Cardiac muscle cell (in vitro differentiated cells and primary cell): ENCODE data around the gene SAMSN1. TPM values are rescaled to one million over a fixed set of nuclear protein-coding genes. Genes with fewer than 3 reads are reported as not detected.
"Not testable (repeated sequence)": the region's sequence is repeated elsewhere in the genome, so short reads cannot be mapped to it uniquely, and the experiment has no call there.

Source experiments
- DNase-seq, 2 donors: peaks; one replicate each; pipeline versions ENCODE4 v3.0.0 to v3.0.0-alpha.2; 2010 to 2017; ENCODE audit warnings: low read depth in 1 of 2, low spot score in 1 of 2
- H3K27ac ChIP-seq: fragments of 200-600 bp; sonication (generic); 2 replicates; pipeline ENCODE4 v1.5.1; 2016
- H3K27me3 ChIP-seq: fragments of 200-600 bp; sonication (generic); 2 replicates; pipeline ENCODE4 v1.6.0; 2016; ENCODE audit warnings: control low read depth
- H3K36me3 ChIP-seq: fragments of 200-600 bp; sonication (generic); 2 replicates; pipeline ENCODE4 v1.5.1; 2016; ENCODE audit warnings: control low read depth
- H3K4me1 ChIP-seq: fragments of 200-600 bp; sonication (generic); 2 replicates; pipeline ENCODE4 v1.8.1; 2017; ENCODE audit warnings: low read depth, mild to moderate bottlenecking, mixed run types
- H3K4me3 ChIP-seq: fragments of 200-600 bp; sonication (generic); 2 replicates; pipeline ENCODE4 v1.5.1; 2016; ENCODE audit warnings: mild to moderate bottlenecking
- H3K9me3 ChIP-seq: fragments of 200-600 bp; sonication (generic); 2 replicates; pipeline ENCODE4 v1.5.1; 2017; ENCODE audit warnings: low read depth, mild to moderate bottlenecking, control low read depth
- polyA plus RNA-seq: library from polyadenylated mRNA; unstranded; fragments of >200 nt; fragmentation: Nextera tagmentation; extraction: Ambion mirVana; gene quantifications from 2 replicates; pipeline ENCODE4 v1.2.1, GENCODE V29; 2016
- total RNA-seq: library from RNA; depleted of rRNA; stranded (reverse); fragments of >200 nt; gene quantifications from 2 replicates; pipeline ENCODE4 v1.2.3, GENCODE V29; 2016
- TF ChIP-seq, protein P1 (sequence below): IDR thresholded peaks from 2 replicates; pipeline ENCODE4 v1.5.1; 2012; ENCODE audit warnings: low read depth, mild to moderate bottlenecking, low read length

Gene SAMSN1
- total and polyA plus RNA-seq, 2 experiments from 2014 or later = 0.42 to 1.0 TPM

DNA sequence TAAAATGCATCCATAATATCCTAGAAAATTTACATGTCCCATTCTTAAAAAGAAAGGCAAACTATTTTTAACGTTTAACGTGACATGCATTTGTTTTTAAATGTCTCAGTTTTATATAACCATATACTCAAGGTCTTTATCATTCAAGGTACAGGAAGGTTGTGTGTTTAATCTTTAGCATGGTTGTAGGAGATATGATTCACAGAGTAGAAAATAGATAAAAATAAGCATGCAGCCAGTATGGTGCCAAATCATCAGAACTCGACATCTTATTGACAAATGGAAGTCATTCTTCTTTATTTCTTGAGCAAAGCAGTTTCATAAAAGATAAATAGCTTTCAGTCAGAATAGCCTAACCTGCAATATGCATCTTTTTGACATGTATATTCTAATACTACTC, 51.0 kb downstream of the SAMSN1 start:
- TF ChIP-seq, protein P1, sequence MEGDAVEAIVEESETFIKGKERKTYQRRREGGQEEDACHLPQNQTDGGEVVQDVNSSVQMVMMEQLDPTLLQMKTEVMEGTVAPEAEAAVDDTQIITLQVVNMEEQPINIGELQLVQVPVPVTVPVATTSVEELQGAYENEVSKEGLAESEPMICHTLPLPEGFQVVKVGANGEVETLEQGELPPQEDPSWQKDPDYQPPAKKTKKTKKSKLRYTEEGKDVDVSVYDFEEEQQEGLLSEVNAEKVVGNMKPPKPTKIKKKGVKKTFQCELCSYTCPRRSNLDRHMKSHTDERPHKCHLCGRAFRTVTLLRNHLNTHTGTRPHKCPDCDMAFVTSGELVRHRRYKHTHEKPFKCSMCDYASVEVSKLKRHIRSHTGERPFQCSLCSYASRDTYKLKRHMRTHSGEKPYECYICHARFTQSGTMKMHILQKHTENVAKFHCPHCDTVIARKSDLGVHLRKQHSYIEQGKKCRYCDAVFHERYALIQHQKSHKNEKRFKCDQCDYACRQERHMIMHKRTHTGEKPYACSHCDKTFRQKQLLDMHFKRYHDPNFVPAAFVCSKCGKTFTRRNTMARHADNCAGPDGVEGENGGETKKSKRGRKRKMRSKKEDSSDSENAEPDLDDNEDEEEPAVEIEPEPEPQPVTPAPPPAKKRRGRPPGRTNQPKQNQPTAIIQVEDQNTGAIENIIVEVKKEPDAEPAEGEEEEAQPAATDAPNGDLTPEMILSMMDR = no peak
- H3K27ac ChIP-seq = no peak overlapping the region
- no peaks in the 10 kb centered on the region for H3K27me3 ChIP-seq
- H3K4me3 ChIP-seq = no peak overlapping the region
- no peak for DNase-seq
- no peaks in the 10 kb centered on the region for H3K9me3 ChIP-seq
- H3K36me3 ChIP-seq = no peaks in the 10 kb centered on the region
- no peaks in the 10 kb centered on the region for H3K4me1 ChIP-seq

DNA sequence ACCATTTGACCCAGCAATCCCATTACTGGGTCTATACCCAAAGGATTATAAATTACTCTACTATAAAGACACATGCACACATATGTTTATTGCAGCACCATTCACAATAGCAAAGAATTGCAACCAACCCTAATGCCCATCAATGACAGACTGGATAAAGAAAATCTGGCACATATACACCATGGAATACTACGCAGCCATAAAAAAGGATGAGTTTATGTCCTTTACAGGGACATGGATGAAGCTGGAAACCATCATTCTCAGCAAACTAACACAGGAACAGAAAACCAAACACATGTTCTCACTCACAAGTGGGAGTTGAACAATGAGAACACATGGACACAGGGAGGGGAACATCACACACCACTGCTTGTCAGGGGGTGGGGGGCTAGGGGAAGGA, 51.9 kb downstream of the SAMSN1 start:
- H3K27me3 ChIP-seq, H3K4me3 ChIP-seq, H3K4me1 ChIP-seq, H3K36me3 ChIP-seq, H3K27ac ChIP-seq, DNase-seq, H3K9me3 ChIP-seq: not testable (repeated sequence)

DNA sequence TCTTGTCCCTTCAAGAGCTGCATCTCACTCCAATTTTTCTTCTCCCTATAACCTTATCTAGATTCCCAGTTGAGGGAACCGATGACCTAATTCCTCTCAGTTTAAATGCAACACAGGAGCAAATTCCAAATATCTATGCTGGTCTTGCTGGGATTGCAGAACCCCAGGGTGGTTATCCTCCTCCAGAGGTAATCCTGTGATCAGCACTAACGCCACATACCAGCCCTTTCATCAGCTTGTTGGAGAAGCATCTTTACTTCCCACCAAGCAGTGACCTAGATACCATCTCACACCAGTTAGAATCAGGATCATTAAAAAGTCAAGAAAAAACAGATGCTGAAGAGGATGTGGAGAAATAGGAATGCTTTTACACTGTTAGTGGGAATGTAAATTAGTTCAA, 52.4 kb downstream of the SAMSN1 start:
- Histone ChIP-seq H3K9me3 (no peaks in the 10 kb centered on the region), H3K4me3 (no peak overlapping the region), H3K4me1 (no peaks in the 10 kb centered on the region), H3K27me3 (no peaks in the 10 kb centered on the region), H3K36me3 (no peaks in the 10 kb centered on the region), H3K27ac (no peak overlapping the region)
- DNase-seq = no peak
- TF ChIP-seq, protein P1 = no peak

DNA sequence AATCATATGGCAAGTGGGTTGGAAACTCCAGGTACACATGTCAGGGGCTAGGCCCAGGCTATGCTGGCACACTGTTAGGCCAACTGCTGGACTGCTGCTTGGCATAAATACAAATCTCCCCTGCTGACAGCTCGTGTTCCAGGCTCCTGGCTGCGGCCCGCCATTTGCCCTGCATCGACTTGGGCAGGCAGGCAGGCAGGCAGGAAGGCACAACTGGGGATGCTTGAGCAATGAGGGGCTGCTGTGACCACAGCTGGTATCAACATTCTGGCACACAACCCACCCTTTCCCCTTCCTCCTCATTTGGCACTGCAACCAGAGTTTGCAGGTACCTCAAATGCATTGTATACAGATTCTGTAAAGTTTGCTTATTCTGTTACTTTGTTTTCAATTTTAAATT, 53.2 kb downstream of the SAMSN1 start:
- no peaks in the 10 kb centered on the region for H3K36me3 ChIP-seq
- no peak overlapping the region for H3K27ac ChIP-seq
- no peaks in the 10 kb centered on the region for H3K9me3 ChIP-seq
- TF ChIP-seq, protein P1 = no peak
- no peak overlapping the region for H3K4me3 ChIP-seq
- DNase-seq = peak in 1 of 2 donors; percentile 5
- no peaks in the 10 kb centered on the region for H3K27me3 ChIP-seq
- H3K4me1 ChIP-seq = no peaks in the 10 kb centered on the region

DNA sequence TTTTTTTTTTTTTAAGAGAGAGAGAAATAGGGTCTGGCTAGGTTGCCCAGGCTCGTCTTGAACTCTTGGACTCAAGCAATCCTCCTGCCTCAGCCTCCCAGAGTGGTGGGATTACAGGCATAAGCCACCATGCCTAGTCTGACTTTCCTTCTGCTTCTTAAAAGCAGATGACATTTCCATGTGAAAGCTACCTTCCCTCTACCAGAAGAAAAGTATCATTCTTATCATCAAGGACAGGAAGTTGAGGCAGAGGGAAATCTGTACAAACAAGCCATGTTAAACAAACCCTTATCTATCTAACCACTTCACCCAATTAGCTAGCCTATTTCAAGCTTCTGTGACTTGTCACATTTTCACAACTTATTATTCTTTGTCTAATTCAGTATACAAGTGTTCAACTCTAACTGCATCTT, 54.8 kb downstream of the SAMSN1 start:
- no peaks in the 10 kb centered on the region for H3K27me3 ChIP-seq
- no peak for DNase-seq

DNA sequence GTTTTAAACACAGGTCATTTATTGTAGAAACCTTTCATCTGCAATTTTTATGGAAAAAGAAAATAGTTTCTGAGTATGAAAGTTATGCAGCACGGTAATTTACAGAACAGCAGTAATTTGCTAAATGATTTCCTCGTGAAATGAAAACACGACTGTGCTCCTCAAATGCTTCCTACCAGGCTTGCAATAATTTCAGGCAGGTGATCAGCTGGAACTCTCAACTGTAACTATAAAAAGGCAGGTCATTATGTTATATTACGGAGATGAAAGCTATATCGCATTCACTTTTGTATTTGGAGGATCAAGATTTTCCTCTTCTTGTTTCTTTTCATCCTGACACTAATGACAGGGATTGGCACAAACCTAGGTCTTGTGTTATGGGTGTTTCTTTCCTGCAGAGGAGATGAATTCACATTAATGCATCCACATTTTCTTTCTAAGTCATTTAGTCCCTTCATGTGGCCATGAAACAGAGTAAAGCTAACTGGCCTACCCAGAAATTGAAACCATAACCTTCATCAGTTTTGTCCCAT, 57.4 kb downstream of the SAMSN1 start:
- no peaks in the 10 kb centered on the region for H3K4me1 ChIP-seq
- TF ChIP-seq, protein P1 = no peak

More for the DNA sequence above, 54.8 kb downstream of the SAMSN1 start:
- TF ChIP-seq, protein P1 = no peak
- no peaks in the 10 kb centered on the region for H3K9me3 ChIP-seq
- no peak overlapping the region for H3K27ac ChIP-seq
- no peaks in the 10 kb centered on the region for H3K4me1 ChIP-seq
- no peak overlapping the region for H3K4me3 ChIP-seq
- no peaks in the 10 kb centered on the region for H3K36me3 ChIP-seq

More for the DNA sequence above, 57.4 kb downstream of the SAMSN1 start:
- H3K4me3 ChIP-seq = no peak overlapping the region
- H3K27me3 ChIP-seq = no peaks in the 10 kb centered on the region
- DNase-seq = no peak
- no peaks in the 10 kb centered on the region for H3K9me3 ChIP-seq
- no peak overlapping the region for H3K27ac ChIP-seq
- H3K36me3 ChIP-seq = no peaks in the 10 kb centered on the region
